ENCODE results near the gene TRAPPC6A.

The TRAPPC6A gene

GRCh38 chr19:45177817-45178261 lies at the start of gene TRAPPC6A:
TSS of gene TRAPPC6A (minus strand) at chr19:45178237. CDS start at chr19:45178218, 19 bp downstream.
- no peak for DNase-seq (ENCODE audit: low read depth)

GRCh38 chr19:45224645-45225044 lies 46.6 kb upstream of the TRAPPC6A start:
- DNase-seq (ENCODE audit: low read depth), result no peak

GRCh38 chr19:45223879-45224278 lies 45.8 kb upstream of the TRAPPC6A start:
- no peak for DNase-seq (ENCODE audit: low read depth)

GRCh38 chr19:45222724-45223123 lies 44.7 kb upstream of the TRAPPC6A start:
- no peak for DNase-seq (ENCODE audit: low read depth)

GRCh38 chr19:45218911-45219743 lies 41.1 kb upstream of the TRAPPC6A start:
- no peak for DNase-seq (ENCODE audit: low read depth)

- DNase-seq (ENCODE audit: low read depth), result no peak
Measured at GRCh38 chr19:45218426-45218825, 40.4 kb upstream of the TRAPPC6A start.

- DNase-seq (ENCODE audit: low read depth), result no peak
Measured at GRCh38 chr19:45217957-45218334, 39.9 kb upstream of the TRAPPC6A start.

GRCh38 chr19:45217193-45217956 lies 39.3 kb upstream of the TRAPPC6A start:
- no peak for DNase-seq (ENCODE audit: low read depth)

- no peak for DNase-seq (ENCODE audit: low read depth)
Measured at GRCh38 chr19:45216667-45217066, 38.6 kb upstream of the TRAPPC6A start.

GRCh38 chr19:45215391-45216191 lies 37.6 kb upstream of the TRAPPC6A start:
- no peak for DNase-seq (ENCODE audit: low read depth)

- no peak for DNase-seq (ENCODE audit: low read depth)
Measured at GRCh38 chr19:45213031-45213430, 35.0 kb upstream of the TRAPPC6A start.

GRCh38 chr19:45211751-45212381 lies 33.8 kb upstream of the TRAPPC6A start:
- no peak for DNase-seq (ENCODE audit: low read depth)

GRCh38 chr19:45206328-45206727 lies 28.3 kb upstream of the TRAPPC6A start:
- DNase-seq (ENCODE audit: low read depth), result no peak

GRCh38 chr19:45205810-45206209 lies 27.8 kb upstream of the TRAPPC6A start:
- DNase-seq (ENCODE audit: low read depth), result no peak

- DNase-seq (ENCODE audit: low read depth), result no peak
Measured at GRCh38 chr19:45202637-45203036, 24.6 kb upstream of the TRAPPC6A start.

GRCh38 chr19:45200568-45200967 lies 22.5 kb upstream of the TRAPPC6A start:
- no peak for DNase-seq (ENCODE audit: low read depth)

GRCh38 chr19:45195764-45196163 lies 17.7 kb upstream of the TRAPPC6A start:
- DNase-seq (ENCODE audit: low read depth), result no peak

- no peak for DNase-seq (ENCODE audit: low read depth)
Measured at GRCh38 chr19:45191375-45191774, 13.3 kb upstream of the TRAPPC6A start.

- DNase-seq (ENCODE audit: low read depth), result no peak
Measured at GRCh38 chr19:45189971-45190370, 11.9 kb upstream of the TRAPPC6A start.

GRCh38 chr19:45187421-45188100 lies 9.5 kb upstream of the TRAPPC6A start:
- DNase-seq (ENCODE audit: low read depth), result no peak

Measured in activated T-cell treated with anti-CD3 and anti-CD28 coated beads for 1 hour (primary cell).